CD4-positive, alpha-beta T cell (primary cell): ENCODE measurements around the gene BICD2. TPM values are rescaled to one million over a fixed set of nuclear protein-coding genes. Genes with fewer than 3 reads are reported as not detected.

Source experiments
- ATAC-seq: fragments of 200-7000 bp; cut with Tn5 transposase; one replicate; pipeline ENCODE4 v1.10.0; 2022; ENCODE audit warnings: mild to moderate bottlenecking; ENCODE audit not compliant: poor library complexity
- CTCF ChIA-PET: fragments of 350-600 bp; sonication (Branson Sonifier 250); formaldehyde crosslinking; loops from one replicate; lab custom pipeline; 2021; ENCODE audit warnings: antibody characterized with exemption, inconsistent platforms; lab: Charles Lee
- POLR2A ChIA-PET: fragments of 350-600 bp; sonication (Branson Sonifier 250); formaldehyde crosslinking; loops from one replicate; lab custom pipeline; 2021; ENCODE audit warnings: antibody characterized with exemption, inconsistent platforms; lab: Charles Lee
- DNase-seq, 14 experiments: peaks; one replicate each; pipeline ENCODE4 v3.0.0-alpha.2; 2013 to 2020; ENCODE audit warnings: mixed read lengths in 2 of 14
- H3K27ac ChIP-seq, 2 donors: one replicate each; pipeline versions ENCODE4 v1.5.1 to v1.7.0; 2013; ENCODE audit warnings: low read length in 2 of 2, low read depth in 1 of 2, mild to moderate bottlenecking in 1 of 2
- H3K27me3 ChIP-seq, 2 experiments: 1 replicate in 1 of 2; 2 replicates in 1 of 2; pipeline versions ENCODE4 v1.6.1 to v1.7.0; 2013; ENCODE audit warnings: low read length in 2 of 2, control low read depth in 1 of 2, mild to moderate bottlenecking in 1 of 2, moderate library complexity in 1 of 2; ENCODE audit not compliant: insufficient read depth in 2 of 2, control insufficient read depth in 1 of 2
- H3K36me3 ChIP-seq: one replicate; pipeline ENCODE4 v1.6.1; 2013; ENCODE audit warnings: low read length, control low read depth; ENCODE audit not compliant: insufficient read depth
- H3K4me1 ChIP-seq: one replicate; pipeline ENCODE4 v1.6.1; 2013; ENCODE audit warnings: low read length, control low read depth; ENCODE audit not compliant: insufficient read depth
- H3K4me3 ChIP-seq: one replicate; pipeline ENCODE4 v1.5.1; 2013; ENCODE audit warnings: mild to moderate bottlenecking, low read length, moderate library complexity
- H3K9me3 ChIP-seq, 2 experiments: 1 replicate in 1 of 2; 2 replicates in 1 of 2; pipeline versions ENCODE4 v1.6.1 to v1.7.0; 2013; ENCODE audit warnings: low read length in 2 of 2, mild to moderate bottlenecking in 2 of 2, control low read depth in 1 of 2, moderate library complexity in 1 of 2; ENCODE audit not compliant: control insufficient read depth in 1 of 2, insufficient read depth in 1 of 2
- H3K27ac Mint-ChIP-seq: one replicate; pipeline ENCODE4 v1.8.0; 2020; ENCODE audit warnings: mixed read lengths
- H3K27me3 Mint-ChIP-seq: one replicate; pipeline ENCODE4 v1.8.0; 2021; ENCODE audit warnings: mixed read lengths
- H3K36me3 Mint-ChIP-seq: one replicate; pipeline ENCODE4 v1.8.0; 2021; ENCODE audit warnings: low read depth, mixed read lengths
- H3K4me1 Mint-ChIP-seq: one replicate; pipeline ENCODE4 v1.8.0; 2021; ENCODE audit warnings: low read depth, mixed read lengths
- H3K4me3 Mint-ChIP-seq: one replicate; pipeline ENCODE4 v1.8.0; 2020; ENCODE audit warnings: mild to moderate bottlenecking, mixed read lengths
- H3K9me3 Mint-ChIP-seq: one replicate; pipeline ENCODE4 v1.8.0; 2020; ENCODE audit warnings: mixed read lengths
- intact Hi-C, 2 experiments: fragments of 100-400 bp; cut with DNase I in 1 of 2; cut with micrococcal nuclease in 1 of 2; formaldehyde crosslinking; loops; one replicate each; pipeline versions ENCODE4 v1.15.1 to v1.9.0; 2023 to 2025; cut with DNase I, micrococcal nuclease
- total RNA-seq, 174 experiments: library from RNA in 2 of 174; stranded (reverse) in 2 of 174; gene quantifications; one replicate each; pipeline ENCODE4 v1.2.3 and lab custom pipeline; 2021 to 2026
- TF ChIP-seq, protein P1 (sequence below): fragments of 200-600 bp; IDR thresholded peaks from one replicate; pipeline ENCODE4 v1.8.0; 2022; ENCODE audit warnings: antibody characterized with exemption, mild to moderate bottlenecking

BICD2 gene
- total RNA-seq, 2 experiments from 2014 or later: 14.1 to 14.9 TPM

DNA sequence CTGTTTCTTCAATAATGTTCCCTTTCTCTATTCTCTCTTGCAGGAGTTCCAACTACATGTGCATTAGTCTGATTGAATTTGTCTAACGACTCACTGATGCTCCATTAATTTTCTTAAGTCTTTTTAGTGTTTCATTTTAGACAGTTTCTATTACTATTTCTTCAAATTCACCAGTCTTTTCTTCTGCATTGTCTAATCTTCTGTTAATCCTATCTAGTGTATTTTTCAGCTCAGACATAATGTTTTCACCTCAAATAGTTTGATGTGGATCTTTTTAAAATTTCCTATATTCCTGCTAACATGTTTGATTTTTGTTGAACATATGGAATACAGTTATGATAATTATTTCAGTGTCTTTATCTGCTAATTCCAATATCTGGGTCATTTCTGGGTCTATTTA lies 21.7 kb upstream of the BICD2 start:
- H3K9me3 ChIP-seq: peaks cover 7 to 10% of the 10 kb centered on the region in 2 experiments
- TF ChIP-seq, protein P1, sequence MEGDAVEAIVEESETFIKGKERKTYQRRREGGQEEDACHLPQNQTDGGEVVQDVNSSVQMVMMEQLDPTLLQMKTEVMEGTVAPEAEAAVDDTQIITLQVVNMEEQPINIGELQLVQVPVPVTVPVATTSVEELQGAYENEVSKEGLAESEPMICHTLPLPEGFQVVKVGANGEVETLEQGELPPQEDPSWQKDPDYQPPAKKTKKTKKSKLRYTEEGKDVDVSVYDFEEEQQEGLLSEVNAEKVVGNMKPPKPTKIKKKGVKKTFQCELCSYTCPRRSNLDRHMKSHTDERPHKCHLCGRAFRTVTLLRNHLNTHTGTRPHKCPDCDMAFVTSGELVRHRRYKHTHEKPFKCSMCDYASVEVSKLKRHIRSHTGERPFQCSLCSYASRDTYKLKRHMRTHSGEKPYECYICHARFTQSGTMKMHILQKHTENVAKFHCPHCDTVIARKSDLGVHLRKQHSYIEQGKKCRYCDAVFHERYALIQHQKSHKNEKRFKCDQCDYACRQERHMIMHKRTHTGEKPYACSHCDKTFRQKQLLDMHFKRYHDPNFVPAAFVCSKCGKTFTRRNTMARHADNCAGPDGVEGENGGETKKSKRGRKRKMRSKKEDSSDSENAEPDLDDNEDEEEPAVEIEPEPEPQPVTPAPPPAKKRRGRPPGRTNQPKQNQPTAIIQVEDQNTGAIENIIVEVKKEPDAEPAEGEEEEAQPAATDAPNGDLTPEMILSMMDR: no peak
- Mint-ChIP-seq H3K27me3 (peaks cover 5% of the 10 kb centered on the region), H3K4me1 (peaks cover 14% of the 10 kb centered on the region), H3K4me3 (no peak overlapping the region), H3K27ac (no peak overlapping the region), H3K36me3 (no peaks in the 10 kb centered on the region), H3K9me3 (peaks cover 5% of the 10 kb centered on the region)
- H3K36me3 ChIP-seq: no peaks in the 10 kb centered on the region
- no peak for DNase-seq
- ChIA-PET POLR2A (no interaction called here), CTCF (no interaction called here)
- H3K27me3 ChIP-seq: no peaks in the 10 kb centered on the region
- intact Hi-C loops: no loop called here
- H3K4me3 ChIP-seq: no peak overlapping the region
- H3K4me1 ChIP-seq: peaks cover 5% of the 10 kb centered on the region
- no peak for ATAC-seq
- no peak overlapping the region for H3K27ac ChIP-seq

DNA sequence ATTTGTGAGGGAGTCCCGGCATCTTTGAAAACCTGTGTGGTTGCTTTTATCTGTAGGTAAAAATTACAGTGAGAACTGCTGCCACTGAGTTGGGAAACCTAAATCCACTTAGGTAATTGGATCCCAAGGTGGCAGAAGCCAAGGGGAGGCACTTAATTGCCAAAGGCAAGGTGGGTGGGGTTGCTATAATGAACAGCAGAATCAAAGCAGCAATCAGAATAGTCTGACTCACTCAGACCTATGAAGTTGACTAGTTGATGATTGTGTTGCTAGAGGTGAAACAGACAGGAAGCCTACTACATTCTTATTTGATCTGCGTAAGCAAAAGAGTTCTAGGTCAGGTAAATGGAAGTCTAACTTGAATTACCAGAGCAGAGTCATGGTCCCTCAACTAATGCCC lies 17.3 kb upstream of the BICD2 start:
- Mint-ChIP-seq H3K36me3 (no peaks in the 10 kb centered on the region), H3K4me1 (peaks cover 8% of the 10 kb centered on the region), H3K27ac (peak overlapping the region; percentile 34), H3K27me3 (peaks cover 4% of the 10 kb centered on the region), H3K4me3 (no peak overlapping the region), H3K9me3 (peaks cover 8% of the 10 kb centered on the region)
- Histone ChIP-seq H3K9me3 (peaks cover 7 to 14% of the 10 kb centered on the region in 2 experiments), H3K4me1 (no peaks in the 10 kb centered on the region), H3K27me3 (no peaks in the 10 kb centered on the region), H3K27ac (no peak overlapping the region), H3K36me3 (no peaks in the 10 kb centered on the region), H3K4me3 (no peak overlapping the region)
- POLR2A ChIA-PET: no interaction called here
- CTCF ChIA-PET: no interaction called here
- ATAC-seq: peak; percentile 93
- DNase-seq: peak in 2 of 14 experiments; percentile 13 to 18
- TF ChIP-seq, protein P1: no peak
- intact Hi-C loops: no loop called here

DNA sequence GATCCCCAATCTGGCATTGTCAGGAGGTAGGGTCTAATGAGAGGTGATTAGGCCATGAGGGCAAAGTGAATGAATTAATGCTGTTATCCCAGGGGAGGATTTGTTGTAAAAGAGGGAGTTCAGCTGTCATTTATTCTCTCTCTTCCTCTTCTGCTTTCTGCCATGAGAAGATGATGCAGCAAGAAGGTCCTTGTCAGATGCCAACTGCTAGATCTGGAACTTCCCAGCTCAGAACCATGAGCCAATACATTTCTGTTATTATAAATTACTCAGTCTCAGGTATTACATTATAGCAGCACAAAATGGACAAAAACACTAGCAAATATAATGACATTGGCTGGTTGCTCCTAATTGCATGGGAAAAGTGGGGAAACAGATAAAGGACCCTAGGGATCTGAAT lies 15.6 kb upstream of the BICD2 start:
- DNase-seq: peak in 2 of 14 experiments; percentile 20 to 37
- TF ChIP-seq, protein P1: no peak
- H3K27me3 ChIP-seq: no peaks in the 10 kb centered on the region

More for the DNA sequence above, 15.6 kb upstream of the BICD2 start:
- peaks cover 2% of the 10 kb centered on the region for H3K9me3 Mint-ChIP-seq
- Histone ChIP-seq H3K27ac (no peak overlapping the region), H3K4me1 (no peaks in the 10 kb centered on the region), H3K4me3 (no peak overlapping the region), H3K9me3 (peaks cover 0 to 9% of the 10 kb centered on the region in 2 experiments), H3K36me3 (no peaks in the 10 kb centered on the region)
- ChIA-PET POLR2A (no interaction called here), CTCF (no interaction called here)
- H3K4me1 Mint-ChIP-seq: peaks cover 8% of the 10 kb centered on the region
- intact Hi-C loops: no loop called here
- no peaks in the 10 kb centered on the region for H3K36me3 Mint-ChIP-seq
- H3K27ac Mint-ChIP-seq: no peak overlapping the region
- peaks cover 4% of the 10 kb centered on the region for H3K27me3 Mint-ChIP-seq
- H3K4me3 Mint-ChIP-seq: no peak overlapping the region
- ATAC-seq: no peak
